ENCODE results near the gene TRPM8.

DNA sequence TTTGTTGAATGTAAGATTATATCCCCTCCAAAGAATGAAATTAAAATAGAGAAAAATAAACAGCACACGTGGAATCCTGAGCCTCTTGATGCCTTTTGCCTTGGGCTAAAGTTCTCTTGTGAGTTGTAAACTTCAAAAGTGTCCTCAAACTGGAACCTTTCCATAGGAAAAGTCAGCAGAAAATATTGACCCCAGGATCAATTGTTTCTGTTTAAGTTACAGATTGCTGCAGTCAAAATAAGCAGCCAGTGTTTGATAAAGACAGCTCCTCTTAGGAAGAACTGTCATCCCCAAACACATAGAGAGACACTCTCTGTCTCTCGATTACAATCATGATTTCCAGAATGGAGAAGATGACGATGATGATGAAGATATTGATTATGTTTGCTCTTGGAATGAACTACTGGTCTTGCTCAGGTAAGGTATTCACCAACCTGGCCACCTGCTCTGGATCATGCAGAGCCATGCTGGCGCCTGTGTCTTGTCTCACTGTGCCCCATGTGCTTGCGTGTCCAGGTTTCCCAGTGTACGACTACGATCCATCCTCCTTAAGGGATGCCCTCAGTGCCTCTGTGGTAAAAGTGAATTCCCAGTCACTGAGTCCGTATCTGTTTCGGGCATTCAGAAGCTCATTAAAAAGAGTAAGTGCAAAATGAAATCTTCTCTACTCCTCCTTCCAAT is 133.4 kb downstream of the TRPM8 start, which contains the start of gene SPP2:
- TF ChIP-seq EZH2 (IDR thresholded peaks at IDR 0.05; ENCODE audit: borderline replicate concordance, low read depth, low read length, severe bottlenecking) = no peak
- TF ChIP-seq, protein P1, sequence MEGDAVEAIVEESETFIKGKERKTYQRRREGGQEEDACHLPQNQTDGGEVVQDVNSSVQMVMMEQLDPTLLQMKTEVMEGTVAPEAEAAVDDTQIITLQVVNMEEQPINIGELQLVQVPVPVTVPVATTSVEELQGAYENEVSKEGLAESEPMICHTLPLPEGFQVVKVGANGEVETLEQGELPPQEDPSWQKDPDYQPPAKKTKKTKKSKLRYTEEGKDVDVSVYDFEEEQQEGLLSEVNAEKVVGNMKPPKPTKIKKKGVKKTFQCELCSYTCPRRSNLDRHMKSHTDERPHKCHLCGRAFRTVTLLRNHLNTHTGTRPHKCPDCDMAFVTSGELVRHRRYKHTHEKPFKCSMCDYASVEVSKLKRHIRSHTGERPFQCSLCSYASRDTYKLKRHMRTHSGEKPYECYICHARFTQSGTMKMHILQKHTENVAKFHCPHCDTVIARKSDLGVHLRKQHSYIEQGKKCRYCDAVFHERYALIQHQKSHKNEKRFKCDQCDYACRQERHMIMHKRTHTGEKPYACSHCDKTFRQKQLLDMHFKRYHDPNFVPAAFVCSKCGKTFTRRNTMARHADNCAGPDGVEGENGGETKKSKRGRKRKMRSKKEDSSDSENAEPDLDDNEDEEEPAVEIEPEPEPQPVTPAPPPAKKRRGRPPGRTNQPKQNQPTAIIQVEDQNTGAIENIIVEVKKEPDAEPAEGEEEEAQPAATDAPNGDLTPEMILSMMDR (IDR thresholded peaks at IDR 0.05; ENCODE audit: borderline replicate concordance, extremely low read depth, low read length, poor library complexity, severe bottlenecking) = no peak

Data from DND-41 (cell line).